DMS 273 treated with DMSO at 0.1 percent for 48 hours (cell line): ENCODE data around the gene SLC25A52.
"Not testable (repeated sequence)": the region's sequence is repeated elsewhere in the genome, so short reads cannot be mapped to it uniquely, and the experiment has no call there.

Experiments
- DNase-seq: peaks from one replicate; lab custom pipeline; 2025; lab: John Stamatoyannopoulos, UW

Gene SLC25A52

DNA sequence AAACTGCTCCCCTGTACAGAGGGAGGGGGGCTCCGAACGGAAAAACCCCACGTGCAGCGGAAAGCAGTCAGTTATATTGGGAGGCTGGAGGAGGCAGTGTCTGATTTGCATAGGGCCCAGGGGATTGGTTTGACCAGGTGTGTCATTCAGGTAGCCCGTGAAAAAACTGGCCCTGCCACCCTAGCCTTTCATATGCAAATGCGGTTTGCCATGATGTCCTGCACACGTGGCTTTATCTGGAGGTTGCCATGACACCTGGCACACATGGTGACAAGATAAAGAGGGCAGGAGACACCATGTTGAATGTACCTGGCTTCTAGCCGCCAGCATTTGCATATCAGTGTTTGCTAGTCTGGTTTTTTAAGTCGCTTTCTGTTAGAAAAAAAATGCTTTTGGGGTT is 20.5 kb downstream of the SLC25A52 start:
- DNase-seq: no peak

DNA sequence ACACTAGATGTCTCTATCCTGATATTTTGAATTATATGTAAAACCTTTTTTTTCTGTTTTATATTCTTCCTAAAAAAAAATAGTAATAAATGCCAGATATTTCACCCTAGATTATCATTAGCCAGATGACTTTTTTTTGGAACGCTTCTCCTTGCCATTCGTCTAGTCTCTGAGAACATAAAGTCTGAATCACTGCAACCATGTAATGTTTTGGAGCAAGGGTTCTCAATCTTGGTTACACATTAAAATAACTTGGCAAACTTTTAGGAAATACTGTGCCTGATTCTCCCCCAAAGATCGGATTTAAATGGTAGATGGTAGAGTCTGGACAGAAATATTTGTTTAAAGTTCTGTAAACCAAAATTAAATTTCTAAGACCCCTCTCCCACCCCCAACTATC is 21.0 kb downstream of the SLC25A52 start:
- DNase-seq: no peak

DNA sequence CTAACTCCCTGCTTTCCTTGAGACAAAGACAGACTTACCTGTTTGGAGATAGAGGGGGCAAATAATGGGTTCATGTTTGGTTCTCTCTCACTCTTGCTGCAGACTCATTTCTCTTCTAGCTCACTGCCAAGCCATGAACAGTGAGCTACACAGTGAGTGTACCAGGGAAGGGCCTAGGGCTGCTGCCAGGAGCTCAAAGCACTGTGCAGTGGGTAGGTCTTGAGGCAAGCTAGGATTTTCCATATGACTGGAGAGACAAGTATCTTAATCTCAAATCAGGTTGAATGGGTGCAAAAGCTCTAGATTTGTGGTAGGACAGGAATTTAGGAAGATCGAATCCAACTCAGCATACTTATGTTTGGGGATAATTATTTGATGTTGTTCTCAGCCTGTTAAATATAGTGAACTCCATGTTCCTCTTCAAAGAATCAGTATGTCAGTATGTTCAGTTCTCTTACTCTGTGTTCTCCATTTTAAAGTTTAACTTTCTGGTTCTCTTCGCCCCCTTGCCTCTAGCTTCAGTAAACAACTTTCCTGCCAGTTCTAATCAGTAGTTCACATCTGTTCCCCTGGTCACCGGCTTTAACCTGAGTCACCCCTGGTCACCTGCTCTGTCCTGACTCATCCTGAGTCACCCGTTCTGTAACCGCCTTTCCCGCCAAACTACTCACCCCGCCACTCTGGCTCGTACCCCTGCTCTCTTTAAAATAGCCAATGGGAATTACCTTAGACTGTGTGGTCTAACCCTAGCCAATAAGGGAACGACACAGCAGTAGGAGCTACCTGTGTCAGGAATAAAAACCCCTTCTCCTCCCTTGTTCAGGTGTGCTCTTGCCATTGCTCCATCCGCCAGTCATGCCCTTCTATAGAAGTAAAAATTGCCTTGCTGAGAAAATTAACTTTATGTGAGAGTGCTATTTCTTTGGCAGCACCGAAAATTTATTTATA is 21.9 kb downstream of the SLC25A52 start:
- DNase-seq: no peak

DNA sequence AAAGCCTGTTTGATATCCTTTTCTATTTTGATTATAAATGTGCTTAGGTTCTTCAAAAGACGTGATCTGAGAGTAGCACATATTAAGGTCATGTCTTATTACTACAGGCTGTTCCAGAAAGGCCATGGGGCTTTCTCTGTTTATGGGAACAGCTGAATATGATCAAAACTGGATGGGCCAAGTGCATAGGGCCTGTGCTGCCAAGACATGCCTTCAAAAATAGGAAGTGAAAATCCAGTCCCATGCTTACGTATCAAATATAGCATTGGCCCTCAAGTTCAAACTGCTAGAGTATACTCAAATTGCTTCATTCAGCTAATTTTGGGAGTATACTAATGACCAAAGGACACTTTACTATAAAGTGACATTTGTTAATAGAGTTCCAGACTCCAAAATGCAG is 24.1 kb downstream of the SLC25A52 start:
- no peak for DNase-seq

DNA sequence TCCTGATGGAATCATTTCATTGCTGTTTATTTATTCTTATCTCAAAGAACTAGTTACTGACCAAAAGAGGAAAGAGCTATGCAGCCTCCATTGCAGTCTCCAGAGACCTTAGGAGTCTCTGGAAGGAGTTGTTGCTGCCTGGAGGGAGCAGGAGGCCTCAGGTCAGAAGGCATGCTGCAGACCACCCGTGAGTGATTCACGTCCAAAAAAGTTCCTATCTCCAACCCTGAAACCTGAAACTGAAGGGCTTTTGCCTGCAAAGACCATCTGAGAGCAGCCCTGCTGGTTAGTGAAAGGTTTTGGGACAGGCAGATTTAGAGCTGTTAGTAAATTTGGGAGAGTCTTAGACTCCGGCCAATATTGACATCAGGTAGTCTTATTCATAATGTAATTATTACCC is 29.1 kb downstream of the SLC25A52 start:
- no peak for DNase-seq

DNA sequence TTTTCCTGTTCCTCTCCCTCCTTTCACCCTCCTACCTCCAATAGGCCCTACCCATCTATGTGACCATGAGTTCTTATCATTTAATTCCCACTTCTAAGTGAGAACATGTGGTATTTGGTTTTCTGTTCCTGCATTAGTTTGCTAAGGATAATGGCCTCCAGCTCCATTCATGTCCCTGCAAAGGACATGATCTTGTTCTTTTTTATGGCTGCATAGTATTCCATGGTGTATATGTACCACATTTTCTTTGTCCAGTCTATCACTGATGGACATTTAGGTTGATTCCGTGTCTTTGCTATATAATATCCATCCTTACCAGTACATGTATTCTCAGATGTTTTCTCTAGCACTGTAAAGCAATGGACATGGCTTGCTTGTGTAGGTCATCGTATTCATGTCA is 31.5 kb downstream of the SLC25A52 start:
- DNase-seq: not testable (repeated sequence)

DNA sequence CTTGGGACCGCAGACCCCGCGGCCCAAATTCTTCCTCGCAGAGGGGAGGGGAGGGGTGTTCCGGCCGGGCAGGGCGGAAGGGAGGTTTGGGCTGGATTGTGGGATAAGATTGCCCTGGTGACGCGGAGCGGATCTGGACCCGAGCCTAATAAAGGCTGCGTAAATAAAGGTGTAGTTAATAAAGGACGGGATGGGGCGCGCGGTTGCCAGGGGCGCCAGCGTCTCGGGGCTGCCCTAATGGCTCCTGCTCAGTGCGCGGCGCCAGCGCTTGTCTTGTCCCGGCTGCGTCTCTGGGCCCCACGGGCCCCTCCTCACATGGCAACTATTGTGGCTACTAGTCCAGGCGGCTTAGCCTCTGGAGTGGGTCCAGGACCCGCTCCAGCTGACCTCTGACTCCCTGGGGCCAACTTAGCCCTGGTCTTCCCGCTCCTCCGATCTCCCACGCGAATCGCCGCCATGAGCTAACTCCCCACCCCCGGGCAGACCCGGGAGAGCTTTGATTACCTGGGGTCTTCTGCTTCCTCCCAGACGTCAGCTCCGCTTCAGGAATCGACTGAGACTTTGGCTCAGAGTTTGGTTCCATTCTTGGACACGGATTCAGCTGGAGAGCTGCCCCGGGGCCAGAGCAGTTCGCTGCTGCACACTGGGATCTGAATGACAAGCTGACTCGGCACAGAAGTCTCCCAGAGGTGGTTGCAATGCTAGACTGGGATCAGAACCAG is 36.5 kb downstream of the SLC25A52 start:
- no peak for DNase-seq

DNA sequence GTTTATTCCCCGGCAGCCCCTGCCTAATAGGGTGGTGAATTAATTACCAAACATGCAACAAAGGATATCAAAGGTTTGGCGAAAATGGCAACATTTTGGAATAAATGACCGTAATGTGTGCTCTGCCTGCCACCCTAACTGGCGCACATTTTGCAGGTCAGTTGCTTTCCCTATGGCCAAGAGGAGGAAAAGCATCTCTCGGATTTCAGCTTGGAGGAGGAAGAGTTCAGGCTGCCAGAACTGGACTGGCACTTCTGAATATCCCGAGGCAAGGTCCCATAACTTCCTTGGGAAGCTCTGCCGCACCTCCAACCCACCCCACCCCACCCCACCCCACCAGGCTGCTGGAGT is 37.1 kb downstream of the SLC25A52 start:
- no peak for DNase-seq

DNA sequence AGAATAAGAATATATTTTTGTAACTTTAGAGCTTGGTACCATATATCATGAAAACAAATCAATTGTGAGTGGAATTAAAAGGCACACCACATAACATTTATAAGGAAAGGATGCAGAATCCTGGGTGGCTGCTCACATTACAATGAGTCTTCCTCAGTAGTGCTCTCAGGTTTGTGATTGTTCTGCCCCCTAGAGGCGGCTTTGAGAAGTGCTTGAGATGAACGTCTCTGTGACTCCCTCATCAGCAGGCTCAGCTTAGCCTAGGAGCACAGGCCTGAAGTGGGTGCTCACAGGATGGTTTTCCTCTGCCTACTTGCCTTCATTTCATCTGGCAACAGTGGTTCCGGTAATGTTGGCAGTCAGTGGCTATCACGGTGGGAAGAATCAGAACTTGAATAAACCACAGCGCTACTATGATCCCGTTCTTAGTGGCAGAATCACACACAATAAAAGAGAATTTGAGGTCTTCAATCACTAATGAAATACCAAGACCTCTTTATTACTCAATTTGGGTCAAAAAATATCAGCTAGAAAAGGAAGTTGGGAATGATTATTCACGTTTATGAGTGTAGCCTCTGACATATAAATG is 38.2 kb downstream of the SLC25A52 start:
- DNase-seq: no peak

DNA sequence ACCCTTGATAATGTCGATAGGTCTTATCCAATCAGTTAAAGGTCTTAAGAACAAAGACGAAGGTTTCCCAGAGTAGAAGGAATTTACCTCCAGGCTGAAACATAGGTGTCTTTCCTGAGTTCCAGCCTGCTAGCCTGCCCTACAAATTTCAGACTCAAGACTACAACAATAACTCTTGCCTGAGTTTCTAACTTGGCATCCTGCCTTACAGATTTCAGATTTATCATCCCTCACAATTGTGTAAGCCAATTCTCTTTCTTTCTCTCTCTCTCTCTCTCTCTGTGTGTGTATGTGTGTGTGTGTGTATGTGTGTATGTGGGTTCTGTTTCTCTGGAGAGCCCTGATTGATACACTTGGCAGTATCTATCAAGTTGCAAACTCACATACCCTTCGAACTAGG is 39.1 kb downstream of the SLC25A52 start:
- no peak for DNase-seq

DNA sequence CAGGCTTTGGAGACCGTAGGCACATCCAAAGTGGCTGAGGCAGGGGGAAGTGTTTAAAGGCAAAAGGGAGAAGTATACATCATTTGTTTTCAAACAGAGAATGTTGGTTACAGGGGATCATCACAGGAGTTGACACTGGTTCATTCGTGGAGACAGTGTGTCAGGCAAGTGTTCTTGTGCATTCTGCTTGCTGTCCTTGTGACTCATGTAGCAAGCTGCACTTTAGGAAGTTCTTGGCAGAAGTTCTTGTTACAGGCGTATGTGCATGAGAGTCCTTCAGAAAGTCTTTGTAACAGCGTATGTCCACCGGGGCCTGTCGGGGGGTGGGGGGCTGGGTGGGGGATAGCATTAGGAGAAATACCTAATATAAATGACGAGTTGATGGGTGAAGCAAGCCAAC is 39.8 kb downstream of the SLC25A52 start:
- DNase-seq: no peak

DNA sequence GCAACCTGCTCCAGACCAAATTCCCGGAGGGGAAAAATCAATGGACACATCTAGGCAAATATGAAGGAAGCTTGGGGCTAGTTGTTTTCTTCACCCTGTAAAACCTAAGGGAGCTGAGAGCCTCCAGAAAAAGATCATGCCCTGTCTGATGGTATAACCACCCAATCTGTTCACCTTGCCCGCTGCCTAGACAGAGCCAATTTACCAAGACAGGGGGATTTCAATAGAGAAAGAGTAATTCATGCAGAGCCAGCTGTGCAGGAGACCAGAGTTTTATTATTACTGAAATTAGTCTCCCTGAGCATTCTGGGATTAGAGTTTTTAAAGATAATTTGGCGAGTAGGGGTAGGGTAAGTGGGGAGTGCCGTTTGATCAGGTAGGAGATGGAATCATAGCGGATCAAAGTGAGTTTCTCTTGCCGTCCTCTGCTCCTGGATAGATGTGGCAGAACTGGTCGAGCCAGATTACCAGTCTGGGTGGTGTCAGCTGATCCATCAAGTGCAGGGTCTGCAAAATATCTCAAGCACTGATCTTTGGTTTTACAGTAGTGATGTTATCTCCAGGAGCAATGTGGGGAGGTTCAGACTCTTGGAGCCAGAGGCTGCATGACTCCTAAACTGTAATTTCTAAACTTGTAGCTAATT is 41.2 kb downstream of the SLC25A52 start:
- no peak for DNase-seq

DNA sequence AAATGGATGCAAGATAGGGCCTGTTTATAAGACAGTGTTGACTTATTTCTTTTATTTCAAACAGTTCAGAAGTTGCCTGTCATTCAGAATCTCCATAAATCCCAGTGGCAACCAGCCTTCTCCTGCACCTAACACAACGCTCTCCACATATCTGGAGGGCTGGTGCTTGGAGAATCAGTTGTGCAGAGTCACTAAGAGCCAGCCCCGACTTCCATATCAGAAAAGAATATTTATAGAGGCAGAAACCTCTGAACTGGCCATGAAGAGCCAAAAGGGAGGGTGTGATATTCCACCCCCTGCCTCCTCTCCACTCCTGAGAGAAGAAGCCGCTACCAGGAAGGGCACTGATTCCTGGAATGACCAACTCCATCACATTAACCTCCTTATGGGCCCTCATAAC is 42.3 kb downstream of the SLC25A52 start:
- no peak for DNase-seq

DNA sequence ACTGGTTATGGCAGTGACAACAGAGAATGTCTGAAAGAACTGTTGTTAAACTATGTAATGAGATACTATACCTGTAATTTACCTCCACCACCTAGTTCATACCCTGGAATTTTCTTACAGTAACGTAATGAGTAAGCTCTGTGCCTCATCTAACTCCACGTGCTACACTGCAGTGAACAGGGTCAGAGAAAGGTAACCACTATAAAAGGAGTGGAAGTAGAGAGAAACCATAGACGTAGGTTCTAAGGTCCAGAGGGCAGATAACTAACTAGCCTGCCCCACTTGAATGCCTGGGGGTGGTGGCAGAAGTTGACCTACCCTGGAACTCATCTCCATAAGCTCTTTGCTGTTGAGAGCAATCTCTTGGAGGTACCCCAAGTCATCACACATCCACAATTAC is 44.3 kb downstream of the SLC25A52 start:
- DNase-seq: no peak

DNA sequence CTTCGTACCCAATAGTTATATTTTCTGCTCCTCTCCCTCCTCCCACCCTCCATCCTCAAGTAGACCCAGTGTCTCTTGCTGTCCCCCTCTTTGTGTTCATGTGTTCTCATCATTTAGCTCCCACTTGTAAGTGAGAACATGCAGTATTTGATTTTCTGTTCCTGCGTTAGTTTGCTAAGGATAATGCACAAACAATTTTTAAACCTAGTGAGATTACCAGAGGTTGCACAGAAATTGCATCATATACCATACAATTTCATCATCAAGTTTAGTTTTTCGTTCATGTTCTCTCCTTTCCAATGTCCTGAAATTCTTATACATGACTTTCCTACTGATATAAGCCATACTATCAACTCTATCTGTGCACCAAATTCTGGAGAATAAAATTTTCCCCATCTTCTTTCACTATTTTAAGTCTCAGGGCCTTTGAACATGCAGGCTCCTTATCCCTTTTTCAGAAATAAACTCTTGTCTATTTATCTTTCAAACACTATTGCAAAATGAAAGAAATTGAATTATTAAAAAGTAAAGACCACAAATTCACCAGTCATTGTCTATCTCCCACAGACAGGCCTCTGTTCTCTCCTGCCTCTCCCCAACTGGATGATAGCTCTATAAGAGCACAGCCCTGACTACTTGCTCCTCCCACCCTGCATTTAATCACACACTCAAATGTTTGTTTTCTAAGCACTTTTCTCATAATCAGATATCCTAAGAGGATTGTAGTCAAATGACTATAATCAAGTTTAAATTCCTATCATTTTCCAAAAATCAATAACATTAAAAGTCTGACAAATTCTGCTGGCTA is 49.1 kb downstream of the SLC25A52 start:
- no peak for DNase-seq

DNA sequence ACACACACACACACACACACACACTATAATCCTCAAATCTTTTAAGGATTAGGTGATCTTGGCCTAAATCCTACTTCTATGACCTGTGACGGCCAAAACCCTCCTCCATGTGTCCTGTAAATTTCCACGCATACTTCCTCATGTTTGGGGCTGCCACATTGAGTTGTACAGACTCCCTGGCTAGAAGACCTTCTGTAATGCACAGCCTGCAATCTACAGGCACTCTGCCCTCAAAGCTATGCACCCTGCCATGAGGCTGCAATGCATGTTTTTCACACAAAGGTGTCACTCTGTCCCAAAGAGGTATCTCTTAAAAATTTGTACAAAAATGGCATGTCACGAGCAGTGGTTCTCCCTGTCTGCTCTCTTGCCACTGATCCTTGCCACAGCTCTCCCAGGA is 49.9 kb downstream of the SLC25A52 start:
- DNase-seq: no peak
